Measurements from ENCODE around the gene C20orf141.

C20orf141 gene

GRCh38 chr20:2794202-2794748 is 20.5 kb upstream of the C20orf141 start:
- no peaks in the 10 kb centered on the region for H3K9me3 ChIP-seq (ENCODE audit: control insufficient read depth, low read length)
- no peak overlapping the region for H3K9ac ChIP-seq (ENCODE audit: low read length)
- H3K27me3 ChIP-seq (ENCODE audit: control insufficient read depth, insufficient read depth, low read length), result peaks cover 34% of the 10 kb centered on the region
- H3K4me3 ChIP-seq (ENCODE audit: low read length), result no peak overlapping the region
- no peaks in the 10 kb centered on the region for H3K4me1 ChIP-seq (ENCODE audit: control insufficient read depth, insufficient read depth, low read length)
- no peaks in the 10 kb centered on the region for H3K36me3 ChIP-seq (ENCODE audit: control insufficient read depth, insufficient read depth, low read length)

GRCh38 chr20:2794866-2795447 is 19.8 kb upstream of the C20orf141 start:
- H3K4me3 ChIP-seq (ENCODE audit: low read length), result no peak overlapping the region
- H3K4me1 ChIP-seq (ENCODE audit: control insufficient read depth, insufficient read depth, low read length), result no peaks in the 10 kb centered on the region
- H3K27me3 ChIP-seq (ENCODE audit: control insufficient read depth, insufficient read depth, low read length), result peaks cover 41% of the 10 kb centered on the region
- no peak overlapping the region for H3K9ac ChIP-seq (ENCODE audit: low read length)
- H3K36me3 ChIP-seq (ENCODE audit: control insufficient read depth, insufficient read depth, low read length), result no peaks in the 10 kb centered on the region
- H3K9me3 ChIP-seq (ENCODE audit: control insufficient read depth, low read length), result no peaks in the 10 kb centered on the region

DNA sequence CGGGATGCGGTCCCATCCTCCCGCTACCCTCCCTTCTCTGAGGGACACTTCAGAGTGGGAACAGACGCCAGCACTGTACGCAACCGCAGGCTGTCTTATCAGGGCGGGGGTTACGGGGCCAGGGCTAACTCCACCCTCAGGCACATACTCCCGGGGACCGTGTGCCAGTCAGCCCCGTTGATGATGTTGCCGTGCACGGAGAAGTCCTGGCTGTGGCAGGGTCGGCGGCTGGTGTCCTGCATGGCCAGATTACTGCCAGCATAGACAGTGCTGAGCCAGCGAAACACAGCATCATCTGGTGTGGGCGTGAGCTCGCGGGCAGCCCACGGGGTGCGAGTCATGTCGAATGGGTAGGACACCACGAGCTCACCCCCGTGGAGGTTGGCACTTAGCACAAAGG is 19.3 kb upstream of the C20orf141 start:
- H3K27me3 ChIP-seq (ENCODE audit: control insufficient read depth, insufficient read depth, low read length), result peaks cover 45% of the 10 kb centered on the region
- H3K4me3 ChIP-seq (ENCODE audit: low read length), result no peak overlapping the region

DNA sequence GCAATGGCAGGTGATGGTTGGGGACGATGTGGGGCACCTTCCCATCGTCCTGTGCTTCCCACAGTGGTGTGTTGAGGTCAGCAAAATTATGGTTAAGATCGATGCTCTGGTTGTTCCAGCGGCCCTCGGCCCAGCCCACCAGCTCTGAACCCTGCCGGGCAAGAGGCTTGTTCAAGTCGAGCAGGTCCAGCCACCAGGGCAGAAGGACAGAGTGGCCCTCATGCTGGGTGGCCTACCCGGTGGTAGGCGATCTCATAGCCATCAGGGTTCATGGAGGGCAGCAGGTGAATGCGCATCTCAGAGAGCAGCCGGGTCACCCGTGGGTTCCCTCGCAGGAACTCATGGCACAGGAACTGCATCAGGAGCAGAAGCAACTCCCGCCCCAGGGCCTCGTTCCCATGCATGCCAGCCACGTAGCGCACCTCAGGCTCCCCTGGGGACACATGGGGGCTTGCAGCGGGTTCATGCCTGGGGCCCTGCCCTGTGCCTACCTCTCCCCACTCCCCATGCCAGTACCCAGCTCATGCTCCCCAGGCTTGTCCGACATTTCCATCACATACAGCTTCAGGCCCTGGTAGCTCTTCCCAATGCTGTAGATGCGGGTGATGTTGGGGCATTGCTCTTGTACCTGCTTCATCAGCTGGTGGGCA is 18.7 kb upstream of the C20orf141 start:
- Histone ChIP-seq H3K36me3 (ENCODE audit: control insufficient read depth, insufficient read depth, low read length) (no peaks in the 10 kb centered on the region), H3K4me1 (ENCODE audit: control insufficient read depth, insufficient read depth, low read length) (no peaks in the 10 kb centered on the region), H3K4me3 (ENCODE audit: low read length) (no peak overlapping the region), H3K9me3 (ENCODE audit: control insufficient read depth, low read length) (no peaks in the 10 kb centered on the region), H3K9ac (ENCODE audit: low read length) (no peak overlapping the region), H3K27me3 (ENCODE audit: control insufficient read depth, insufficient read depth, low read length) (peaks cover 51% of the 10 kb centered on the region)

More for the DNA sequence above, 19.3 kb upstream of the C20orf141 start:
- Histone ChIP-seq H3K9me3 (ENCODE audit: control insufficient read depth, low read length) (no peaks in the 10 kb centered on the region), H3K4me1 (ENCODE audit: control insufficient read depth, insufficient read depth, low read length) (no peaks in the 10 kb centered on the region), H3K36me3 (ENCODE audit: control insufficient read depth, insufficient read depth, low read length) (no peaks in the 10 kb centered on the region), H3K9ac (ENCODE audit: low read length) (no peak overlapping the region)

DNA sequence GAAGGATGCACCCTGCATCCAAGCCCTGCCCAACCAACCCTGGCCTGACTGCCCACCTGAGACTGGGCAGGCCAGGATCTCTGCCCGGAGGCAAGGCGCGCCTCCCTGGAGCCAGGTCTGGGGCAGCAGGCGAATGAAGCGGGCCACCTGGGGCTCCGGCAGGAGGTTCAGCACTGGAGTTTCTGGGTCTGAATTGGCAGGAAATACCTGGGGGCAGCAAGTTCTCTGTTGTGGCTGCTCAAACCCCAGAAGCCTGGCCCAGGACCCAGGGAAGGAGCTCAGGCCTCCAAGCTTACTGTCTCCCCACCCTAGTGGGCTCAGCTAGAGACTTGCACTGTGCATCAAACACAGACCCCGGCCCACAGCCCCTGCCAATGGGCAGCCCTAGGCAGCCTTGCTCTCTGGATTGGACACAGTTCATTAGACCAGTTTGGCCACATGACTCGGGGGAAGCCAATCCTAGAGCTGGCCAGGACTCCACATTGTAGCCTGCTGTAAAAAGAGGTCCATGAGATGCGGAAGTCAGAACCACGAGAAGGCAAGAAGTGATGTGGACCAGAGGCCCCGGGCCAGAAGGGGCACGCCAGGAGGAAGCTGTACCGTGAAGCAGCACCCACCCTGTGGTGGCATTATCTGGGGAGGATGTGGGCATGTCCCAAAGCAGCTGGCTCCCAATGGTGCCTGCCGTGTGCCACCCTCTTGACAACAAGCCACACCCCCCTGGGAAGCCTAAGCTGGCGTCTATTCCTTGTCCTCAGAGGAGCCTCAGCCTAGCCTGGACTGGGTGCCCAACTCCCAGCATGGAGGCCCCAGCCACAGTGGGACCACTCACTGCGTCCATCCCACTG is 17.4 kb upstream of the C20orf141 start:
- H3K9ac ChIP-seq (ENCODE audit: low read length), result no peak overlapping the region
- H3K9me3 ChIP-seq (ENCODE audit: control insufficient read depth, low read length), result no peaks in the 10 kb centered on the region
- H3K4me3 ChIP-seq (ENCODE audit: low read length), result no peak overlapping the region
- no peaks in the 10 kb centered on the region for H3K36me3 ChIP-seq (ENCODE audit: control insufficient read depth, insufficient read depth, low read length)
- peaks cover 61% of the 10 kb centered on the region for H3K27me3 ChIP-seq (ENCODE audit: control insufficient read depth, insufficient read depth, low read length)
- no peaks in the 10 kb centered on the region for H3K4me1 ChIP-seq (ENCODE audit: control insufficient read depth, insufficient read depth, low read length)

DNA sequence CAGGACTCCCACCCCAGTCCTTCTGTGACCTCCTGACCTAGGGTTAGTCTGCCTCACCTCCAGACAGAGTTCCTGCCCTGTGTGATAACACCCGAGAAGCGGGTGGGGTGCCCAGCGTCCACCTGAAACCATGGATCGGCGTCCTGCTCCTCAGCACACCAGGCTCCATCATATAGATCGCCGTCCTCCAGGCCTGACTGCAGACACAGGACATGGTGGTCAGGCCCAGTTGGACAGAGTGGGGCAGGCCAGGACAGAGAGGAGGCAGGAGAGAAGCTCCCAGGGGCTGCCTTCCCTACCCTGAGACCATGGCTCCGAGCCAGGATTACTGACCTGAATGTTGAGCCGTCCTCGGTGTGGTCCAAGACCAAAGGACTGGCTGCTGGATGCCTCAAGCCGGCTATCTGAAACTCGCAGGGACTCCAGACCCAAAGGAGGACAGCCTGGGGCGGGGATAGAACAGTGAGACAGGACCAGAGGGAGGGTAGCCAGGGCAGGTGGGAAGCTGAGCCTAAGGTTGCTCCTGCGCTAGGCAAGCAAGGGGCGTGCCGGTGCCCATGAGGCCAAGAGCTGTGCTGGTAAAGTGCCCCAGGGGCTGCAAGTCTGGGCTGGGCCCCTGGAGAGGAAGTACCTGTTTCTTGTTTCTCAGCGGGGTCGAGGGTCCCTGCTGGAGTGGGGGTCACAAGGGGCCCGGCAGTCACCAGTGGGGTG is 16.5 kb upstream of the C20orf141 start:
- Histone ChIP-seq H3K9ac (ENCODE audit: low read length) (no peak overlapping the region), H3K4me3 (ENCODE audit: low read length) (no peak overlapping the region), H3K4me1 (ENCODE audit: control insufficient read depth, insufficient read depth, low read length) (no peaks in the 10 kb centered on the region), H3K36me3 (ENCODE audit: control insufficient read depth, insufficient read depth, low read length) (no peaks in the 10 kb centered on the region), H3K27me3 (ENCODE audit: control insufficient read depth, insufficient read depth, low read length) (peaks cover 56% of the 10 kb centered on the region), H3K9me3 (ENCODE audit: control insufficient read depth, low read length) (no peaks in the 10 kb centered on the region)

DNA sequence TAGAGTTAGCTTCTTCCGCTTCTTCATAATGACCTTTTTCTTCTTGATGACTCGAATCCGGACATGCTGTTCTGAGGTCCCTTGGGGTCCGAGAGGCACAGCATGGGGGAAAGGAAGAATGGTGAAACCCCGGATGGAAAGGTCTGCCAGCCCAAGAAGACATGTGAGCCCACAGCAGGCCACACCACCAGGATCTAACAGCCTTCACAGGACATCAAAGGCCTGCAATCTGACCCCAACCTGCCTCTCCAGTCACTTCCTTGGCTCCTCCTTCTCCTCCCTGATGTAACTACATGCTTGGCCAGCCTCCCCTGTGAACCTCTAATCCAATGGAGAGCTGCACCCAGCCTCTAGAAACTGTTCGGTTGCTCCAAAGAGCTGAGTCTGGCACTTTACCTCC is 16.0 kb upstream of the C20orf141 start:
- Histone ChIP-seq H3K4me1 (ENCODE audit: control insufficient read depth, insufficient read depth, low read length) (no peaks in the 10 kb centered on the region), H3K9me3 (ENCODE audit: control insufficient read depth, low read length) (no peaks in the 10 kb centered on the region), H3K4me3 (ENCODE audit: low read length) (no peak overlapping the region), H3K9ac (ENCODE audit: low read length) (no peak overlapping the region), H3K36me3 (ENCODE audit: control insufficient read depth, insufficient read depth, low read length) (no peaks in the 10 kb centered on the region), H3K27me3 (ENCODE audit: control insufficient read depth, insufficient read depth, low read length) (peaks cover 59% of the 10 kb centered on the region)

GRCh38 chr20:2799271-2799670 is 15.5 kb upstream of the C20orf141 start:
- H3K4me3 ChIP-seq (ENCODE audit: low read length), result no peak overlapping the region
- H3K27me3 ChIP-seq (ENCODE audit: control insufficient read depth, insufficient read depth, low read length), result peaks cover 64% of the 10 kb centered on the region
- H3K36me3 ChIP-seq (ENCODE audit: control insufficient read depth, insufficient read depth, low read length), result no peaks in the 10 kb centered on the region
- no peak overlapping the region for H3K9ac ChIP-seq (ENCODE audit: low read length)
- H3K4me1 ChIP-seq (ENCODE audit: control insufficient read depth, insufficient read depth, low read length), result no peaks in the 10 kb centered on the region
- H3K9me3 ChIP-seq (ENCODE audit: control insufficient read depth, low read length), result no peaks in the 10 kb centered on the region

DNA sequence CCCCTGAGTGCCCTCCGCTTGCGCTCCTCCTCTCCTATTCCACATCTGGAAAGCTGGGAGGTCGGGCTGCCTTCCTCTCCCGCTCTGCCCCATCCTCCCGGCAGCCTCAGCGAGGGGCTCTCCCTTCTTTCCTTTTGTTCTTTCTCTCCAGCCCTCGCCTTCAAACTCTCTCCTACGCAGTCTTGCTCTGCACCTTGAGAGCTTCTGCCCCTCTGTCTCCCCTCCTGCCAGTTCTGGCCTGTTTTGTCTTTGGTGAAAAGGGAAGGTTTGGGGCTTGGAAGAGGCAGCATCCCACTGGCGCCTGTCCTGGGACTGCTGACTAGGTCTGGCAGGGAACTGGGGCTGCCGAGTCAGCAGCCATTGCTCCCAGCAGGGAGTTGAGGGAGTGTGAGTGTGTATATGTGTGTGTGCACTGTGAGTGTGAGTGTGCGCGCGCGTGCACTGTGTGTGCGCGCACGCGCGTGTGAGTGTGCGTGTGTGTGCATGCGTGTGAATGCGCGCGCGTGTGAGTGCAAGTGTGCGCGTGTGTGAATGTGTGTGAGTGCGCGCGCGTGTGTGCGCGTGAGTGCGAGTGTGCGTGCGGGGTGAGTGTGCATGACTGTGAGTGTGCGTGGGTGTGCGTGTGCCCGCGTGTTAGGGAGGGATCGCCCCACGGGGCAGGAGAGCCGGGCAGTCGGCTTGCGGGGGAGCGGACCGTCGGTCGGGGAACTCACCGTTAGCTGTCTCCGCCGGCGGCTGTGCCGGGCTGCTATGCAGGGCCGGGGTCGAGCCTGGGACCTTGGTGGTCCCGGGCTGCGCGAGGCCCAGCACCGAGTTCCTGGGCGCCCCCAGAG is 14.9 kb upstream of the C20orf141 start:
- Histone ChIP-seq H3K9me3 (ENCODE audit: control insufficient read depth, low read length) (no peaks in the 10 kb centered on the region), H3K4me1 (ENCODE audit: control insufficient read depth, insufficient read depth, low read length) (no peaks in the 10 kb centered on the region), H3K4me3 (ENCODE audit: low read length) (no peak overlapping the region), H3K9ac (ENCODE audit: low read length) (no peak overlapping the region), H3K36me3 (ENCODE audit: control insufficient read depth, insufficient read depth, low read length) (no peaks in the 10 kb centered on the region), H3K27me3 (ENCODE audit: control insufficient read depth, insufficient read depth, low read length) (peaks cover 64% of the 10 kb centered on the region)

GRCh38 chr20:2800521-2801285 is 14.1 kb upstream of the C20orf141 start, which contains the start of gene CPXM1:
Gene CPXM1 (minus strand): TSS chr20:2800627. CDS start chr20:2800572, 55 bp downstream.
- Histone ChIP-seq H3K4me3 (ENCODE audit: low read length) (no peak within 1 kb of the TSS), H3K36me3 (ENCODE audit: control insufficient read depth, insufficient read depth, low read length) (no peaks in the 10 kb centered on the region), H3K27me3 (ENCODE audit: control insufficient read depth, insufficient read depth, low read length) (peaks cover 70% of the 10 kb centered on the region), H3K9me3 (ENCODE audit: control insufficient read depth, low read length) (no peaks in the 10 kb centered on the region), H3K9ac (ENCODE audit: low read length) (no peak within 1 kb of the TSS), H3K4me1 (ENCODE audit: control insufficient read depth, insufficient read depth, low read length) (no peaks in the 10 kb centered on the region)
